Thyroid gland (tissue), 4 donors: ENCODE measurements around the gene ADAM12. TPM values are rescaled to one million over a fixed set of nuclear protein-coding genes. Genes with fewer than 3 reads are reported as not detected.

Experiments used
- DNase-seq, 2 donors: peaks; one replicate each; pipeline ENCODE4 v3.0.0-alpha.2; 2019
- H3K27ac ChIP-seq, 3 donors: fragments of 200-600 bp; sonication (generic); 1 replicate in 2 of 3; 2 replicates in 1 of 3; pipeline ENCODE4 v1.5.1; 2016 to 2019; ENCODE audit warnings: mild to moderate bottlenecking in 1 of 3, moderate library complexity in 1 of 3
- H3K27me3 ChIP-seq: fragments of 200-600 bp; sonication (generic); one replicate; pipeline ENCODE4 v1.5.1; 2019
- H3K36me3 ChIP-seq, 2 donors: fragments of 200-600 bp; sonication (generic); one replicate each; pipeline ENCODE4 v1.5.1; 2016 to 2019
- H3K4me1 ChIP-seq, 2 donors: fragments of 200-600 bp; sonication (generic); one replicate each; pipeline ENCODE4 v1.5.1; 2017 to 2019
- H3K4me3 ChIP-seq, 3 donors: fragments of 200-600 bp; sonication (generic); replicated peaks in 1 of 3; 1 replicate in 2 of 3; 2 replicates in 1 of 3; pipeline ENCODE4 v1.5.1; 2016; ENCODE audit warnings: mild to moderate bottlenecking in 1 of 3
- H3K9me3 ChIP-seq: fragments of 200-600 bp; sonication (generic); one replicate; pipeline ENCODE4 v1.5.1; 2017
- POLR2A ChIP-seq, 2 donors: fragments of 450-650 bp; IDR thresholded peaks; one replicate each; pipeline ENCODE4 v1.6.1; 2017; ENCODE audit warnings: antibody characterized with exemption in 2 of 2, mild to moderate bottlenecking in 2 of 2, moderate library complexity in 1 of 2
- WGBS, 2 donors: methylation state at CpG; one replicate each; pipeline ENCODE4 v1.1.5; 2017; 5-methylcytosine and 5-hydroxymethylcytosine counted together
- intact Hi-C: fragments of 100-400 bp; cut with DNase I; formaldehyde crosslinking; loops from one replicate; pipeline ENCODE4 v1.15.1; 2023
- total RNA-seq, 4 donors: library from RNA; depleted of rRNA; stranded (reverse); fragments of >200 nt; gene quantifications; one replicate each; pipeline ENCODE4 v1.2.3, GENCODE V29; 2016
- TF ChIP-seq, protein P1 (sequence below), 6 experiments: fragments of 200-600 bp in 3 of 6; fragments of 450-650 bp in 3 of 6; sonication (generic) in 3 of 6; IDR thresholded peaks; one replicate each; pipeline ENCODE4 v1.5.1; 2016 to 2019; ENCODE audit warnings: antibody characterized with exemption in 6 of 6, mild to moderate bottlenecking in 2 of 6, inconsistent platforms in 1 of 6, moderate library complexity in 1 of 6

Gene ADAM12
- total RNA-seq, 4 donors from 2014 or later: 0.20 to 0.94 (median 0.63) TPM

- intact Hi-C loops: no loop called here
- Histone ChIP-seq H3K27ac (no peak overlapping the region), H3K4me3 (no peak overlapping the region), H3K27me3 (no peaks in the 10 kb centered on the region), H3K4me1 (no peaks in the 10 kb centered on the region), H3K36me3 (no peaks in the 10 kb centered on the region), H3K9me3 (no peaks in the 10 kb centered on the region)
- no peak for TF ChIP-seq POLR2A (IDR thresholded peaks at IDR 0.05)
- TF ChIP-seq, protein P1, sequence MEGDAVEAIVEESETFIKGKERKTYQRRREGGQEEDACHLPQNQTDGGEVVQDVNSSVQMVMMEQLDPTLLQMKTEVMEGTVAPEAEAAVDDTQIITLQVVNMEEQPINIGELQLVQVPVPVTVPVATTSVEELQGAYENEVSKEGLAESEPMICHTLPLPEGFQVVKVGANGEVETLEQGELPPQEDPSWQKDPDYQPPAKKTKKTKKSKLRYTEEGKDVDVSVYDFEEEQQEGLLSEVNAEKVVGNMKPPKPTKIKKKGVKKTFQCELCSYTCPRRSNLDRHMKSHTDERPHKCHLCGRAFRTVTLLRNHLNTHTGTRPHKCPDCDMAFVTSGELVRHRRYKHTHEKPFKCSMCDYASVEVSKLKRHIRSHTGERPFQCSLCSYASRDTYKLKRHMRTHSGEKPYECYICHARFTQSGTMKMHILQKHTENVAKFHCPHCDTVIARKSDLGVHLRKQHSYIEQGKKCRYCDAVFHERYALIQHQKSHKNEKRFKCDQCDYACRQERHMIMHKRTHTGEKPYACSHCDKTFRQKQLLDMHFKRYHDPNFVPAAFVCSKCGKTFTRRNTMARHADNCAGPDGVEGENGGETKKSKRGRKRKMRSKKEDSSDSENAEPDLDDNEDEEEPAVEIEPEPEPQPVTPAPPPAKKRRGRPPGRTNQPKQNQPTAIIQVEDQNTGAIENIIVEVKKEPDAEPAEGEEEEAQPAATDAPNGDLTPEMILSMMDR (IDR thresholded peaks at IDR 0.05): no peak
- DNase-seq: no peak
- 81 to 90% methylated on average over 15 to 19 of the region's 25 CpGs for WGBS, 2 donors
Observed at GRCh38 chr10:126235091-126235978, 152.9 kb downstream of the ADAM12 start.

DNA sequence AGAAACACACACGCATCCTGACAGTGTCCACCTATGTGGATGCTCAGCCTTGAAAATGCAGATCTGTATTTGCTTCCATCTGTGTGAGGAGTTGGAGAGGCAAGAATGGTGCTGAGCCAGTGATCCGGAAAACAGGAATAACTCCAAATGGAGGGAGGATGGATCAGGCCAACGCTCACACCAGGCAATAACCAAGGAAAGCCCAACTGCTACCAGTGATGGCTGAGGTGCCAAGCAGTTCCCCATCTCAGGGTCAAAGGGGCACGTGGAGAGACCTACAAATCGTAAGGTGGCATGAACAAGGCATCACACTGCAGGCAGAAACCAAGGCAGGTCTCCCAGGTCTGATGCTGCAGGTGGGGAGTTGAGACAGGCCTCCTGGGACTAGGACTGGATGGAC, 153.6 kb downstream of the ADAM12 start:
- DNase-seq: no peak
- no peaks in the 10 kb centered on the region for H3K4me1 ChIP-seq
- H3K36me3 ChIP-seq: no peaks in the 10 kb centered on the region
- WGBS, 2 donors: 87 to 94% methylated on average over 5 of the region's 5 CpGs
- no peak overlapping the region for H3K27ac ChIP-seq
- no peak overlapping the region for H3K4me3 ChIP-seq
- intact Hi-C loops: no loop called here
- no peaks in the 10 kb centered on the region for H3K9me3 ChIP-seq
- TF ChIP-seq, protein P1 (IDR thresholded peaks at IDR 0.05): no peak
- no peak for TF ChIP-seq POLR2A (IDR thresholded peaks at IDR 0.05)
- H3K27me3 ChIP-seq: no peaks in the 10 kb centered on the region

GRCh38 chr10:126233182-126234148, 154.8 kb downstream of the ADAM12 start:
- DNase-seq: no peak
- no peak overlapping the region for H3K4me3 ChIP-seq
- intact Hi-C loops: no loop called here
- no peaks in the 10 kb centered on the region for H3K4me1 ChIP-seq
- H3K27ac ChIP-seq: no peak overlapping the region
- no peaks in the 10 kb centered on the region for H3K9me3 ChIP-seq
- 79 to 81% methylated on average over 15 of the region's 15 CpGs for WGBS, 2 donors
- TF ChIP-seq, protein P1 (IDR thresholded peaks at IDR 0.05): no peak
- TF ChIP-seq POLR2A (IDR thresholded peaks at IDR 0.05): no peak
- no peaks in the 10 kb centered on the region for H3K36me3 ChIP-seq
- no peaks in the 10 kb centered on the region for H3K27me3 ChIP-seq

DNA sequence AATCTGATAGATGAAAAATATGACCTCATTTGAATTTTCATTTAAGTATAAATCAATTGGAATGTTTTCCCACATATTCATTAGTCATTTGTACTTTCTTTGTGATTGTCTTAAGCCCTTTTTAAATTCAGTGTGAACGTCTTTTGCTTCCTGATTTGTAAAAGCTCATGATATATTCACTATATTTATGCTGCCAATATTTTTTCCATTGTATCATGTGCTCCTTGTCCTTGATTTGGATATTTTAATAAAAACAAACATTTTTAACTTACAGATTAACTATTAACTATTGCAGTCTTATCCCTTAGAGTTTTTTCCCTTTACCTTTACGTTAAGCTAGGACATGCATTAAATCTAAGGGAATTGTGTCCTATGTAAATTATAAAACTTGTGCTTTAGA, 157.7 kb downstream of the ADAM12 start:
- Histone ChIP-seq H3K4me1 (no peaks in the 10 kb centered on the region), H3K27me3 (no peaks in the 10 kb centered on the region), H3K9me3 (no peaks in the 10 kb centered on the region), H3K4me3 (no peak overlapping the region), H3K27ac (no peak overlapping the region), H3K36me3 (no peaks in the 10 kb centered on the region)
- intact Hi-C loops: no loop called here
- DNase-seq: no peak
- TF ChIP-seq, protein P1 (IDR thresholded peaks at IDR 0.05): no peak
- TF ChIP-seq POLR2A (IDR thresholded peaks at IDR 0.05): no peak
- 87 to 89% methylated on average over 2 of the region's 2 CpGs for WGBS, 2 donors
